H1 (cell line): ENCODE results near the gene DGKD. TPM values are rescaled to one million over a fixed set of nuclear protein-coding genes. Genes with fewer than 3 reads are reported as not detected.

ENCODE experiments used
- ASH2L ChIP-seq: fragments of 200-600, 300-600 bp; sonication (generic); IDR thresholded peaks from one replicate; pipeline ENCODE4 v1.7.1; 2017; ENCODE audit warnings: low read length
- CHD7 ChIP-seq: fragments of 300-600 bp; sonication (generic); IDR thresholded peaks from 2 replicates; pipeline ENCODE4 v1.7.1; 2012; ENCODE audit warnings: low read length, moderate library complexity, mild to moderate bottlenecking, inconsistent platforms; ENCODE audit not compliant: insufficient replicate concordance
- CTBP2 ChIP-seq: IDR thresholded peaks from 2 replicates; pipeline ENCODE4 v1.7.0; 2011; ENCODE audit warnings: borderline replicate concordance, mild to moderate bottlenecking, moderate library complexity, mixed read lengths, low read length; ENCODE audit not compliant: insufficient read depth, insufficient read length
- HDAC2 ChIP-seq, 2 experiments: fragments of 300-600 bp in 1 of 2; sonication (generic) in 1 of 2; IDR thresholded peaks; 2 replicates each; pipeline ENCODE4 v1.6.1; 2011 to 2012; ENCODE audit warnings: low read depth in 2 of 2, low read length in 2 of 2, mild to moderate bottlenecking in 2 of 2, moderate library complexity in 2 of 2, borderline replicate concordance in 1 of 2, inconsistent platforms in 1 of 2
- SIX5 ChIP-seq: IDR thresholded peaks from 2 replicates; pipeline ENCODE4 v1.6.1; 2011; ENCODE audit warnings: mild to moderate bottlenecking, low read depth, low read length
- TAF7 ChIP-seq: optimal IDR thresholded peaks from 2 replicates; pipeline ENCODE3; 2011; ENCODE audit warnings: low read depth, mild to moderate bottlenecking, inconsistent platforms, low read length, moderate library complexity, borderline replicate concordance
- polyA plus RNA-seq, 7 experiments: library from polyadenylated mRNA; depleted of rRNA in 3 of 7; stranded (reverse) in 5 of 7; unstranded in 2 of 7; fragments of >200 nt in 5 of 7; fragments of 200-250 nt in 2 of 7; gene quantifications; 1 replicate in 5 of 7; 2 replicates in 1 of 7; 4 replicates in 1 of 7; pipeline versions ENCODE4 v1.2.1 to v1.2.3, GENCODE V29; 2011 to 2013; ENCODE audit warnings: missing spikeins in 2 of 7, mixed read lengths in 2 of 7
- total RNA-seq: library from RNA; stranded (reverse); fragmentation: NEBNext Ultra II Directional; extraction: Animal tissue kit (Norgen Biotek cat#: 25700); gene quantifications from 2 replicates; pipeline ENCODE4 v1.2.1, GENCODE V29; 2021
- TF ChIP-seq, protein P1 (sequence below): IDR thresholded peaks from 2 replicates; pipeline ENCODE4 v1.6.1; 2011; ENCODE audit warnings: low read length, improper control_type of control experiment

The DGKD gene
- total and polyA plus RNA-seq, 2 of the 8 experiments (the other 6 are each of a cell fraction or from before 2014, with no cell fraction given), result 7.7 to 30.9 TPM

- no peak for TF ChIP-seq CHD7
- no peak for TF ChIP-seq SIX5
- no peak for TF ChIP-seq ASH2L
- TF ChIP-seq HDAC2 (IDR thresholded peaks at IDR 0.05; ENCODE audit: borderline replicate concordance in 1 of 2, low read depth in 2 of 2, low read length in 2 of 2), result no peak
- TF ChIP-seq, protein P1, sequence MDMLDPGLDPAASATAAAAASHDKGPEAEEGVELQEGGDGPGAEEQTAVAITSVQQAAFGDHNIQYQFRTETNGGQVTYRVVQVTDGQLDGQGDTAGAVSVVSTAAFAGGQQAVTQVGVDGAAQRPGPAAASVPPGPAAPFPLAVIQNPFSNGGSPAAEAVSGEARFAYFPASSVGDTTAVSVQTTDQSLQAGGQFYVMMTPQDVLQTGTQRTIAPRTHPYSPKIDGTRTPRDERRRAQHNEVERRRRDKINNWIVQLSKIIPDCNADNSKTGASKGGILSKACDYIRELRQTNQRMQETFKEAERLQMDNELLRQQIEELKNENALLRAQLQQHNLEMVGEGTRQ, result no peak
- TF ChIP-seq TAF7, result no peak
- TF ChIP-seq CTBP2, result no peak
Measured at GRCh38 chr2:233381638-233381995, 27.3 kb downstream of the DGKD start (continued).
